AG09309 (cell line): ENCODE data around the gene SH3PXD2A.

Experiments used
- DNase-seq: peaks from one replicate; pipeline ENCODE4 v3.0.0-alpha.2; 2010; ENCODE audit warnings: low read depth
- H3K4me3 ChIP-seq: 2 replicates; pipeline ENCODE4 v1.5.1; 2011; ENCODE audit warnings: mild to moderate bottlenecking, low read depth, low read length, moderate library complexity; ENCODE audit not compliant: control insufficient read depth
- TF ChIP-seq, protein P1 (sequence below): IDR thresholded peaks from 2 replicates; pipeline ENCODE4 v1.5.1; 2011; ENCODE audit warnings: mild to moderate bottlenecking, low read depth, low read length, inconsistent platforms; ENCODE audit not compliant: insufficient read depth, control insufficient read depth; ENCODE audit errors: missing control alignments

The SH3PXD2A gene

DNA sequence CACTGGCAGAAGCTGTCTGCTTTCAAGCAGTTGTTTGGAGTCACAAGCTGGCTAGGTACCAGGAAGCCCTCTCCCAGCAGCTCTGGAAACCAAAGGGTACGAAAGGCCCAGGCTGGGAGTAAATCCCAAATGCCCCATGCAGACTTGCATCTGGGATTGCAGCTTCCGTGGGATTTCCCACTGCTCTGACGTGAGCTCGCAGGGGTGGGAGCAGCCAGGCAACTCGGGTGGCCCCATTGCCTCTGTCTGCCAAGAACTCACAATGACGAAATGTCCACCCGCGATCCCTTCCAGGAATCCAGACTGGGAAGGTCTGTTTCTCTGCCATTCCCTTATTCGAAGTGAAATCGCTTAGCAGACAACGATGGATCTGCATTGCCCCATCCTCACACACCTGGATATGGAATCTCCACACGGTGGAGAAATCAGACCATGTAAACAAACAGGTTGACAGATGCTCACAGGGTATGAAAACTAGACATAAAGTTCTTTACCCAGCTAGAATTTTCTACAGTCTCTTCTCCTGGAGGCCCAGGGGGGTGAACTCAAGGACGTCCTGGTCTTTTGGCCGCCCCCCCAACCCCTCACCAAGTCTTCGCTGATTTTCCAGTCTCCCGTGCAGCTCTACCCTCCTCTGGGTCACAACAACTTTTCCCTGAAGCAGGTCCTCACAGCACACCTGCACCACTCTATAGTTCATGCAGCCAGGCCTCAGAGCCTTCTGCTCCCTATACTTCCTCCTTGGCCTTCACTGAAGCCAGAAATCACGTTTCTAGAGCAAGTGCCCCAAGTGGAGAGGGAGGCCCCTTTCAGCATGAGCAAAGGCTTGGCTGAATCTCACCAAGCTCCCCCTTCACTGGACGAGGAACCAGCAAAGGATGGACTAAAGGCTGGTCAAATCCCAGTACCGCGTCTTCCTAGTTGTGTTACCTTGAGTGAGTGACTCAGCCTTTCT, 20.0 kb downstream of the SH3PXD2A start:
- no peak overlapping the region for H3K4me3 ChIP-seq
- peak; percentile 55 for DNase-seq
- TF ChIP-seq, protein P1, sequence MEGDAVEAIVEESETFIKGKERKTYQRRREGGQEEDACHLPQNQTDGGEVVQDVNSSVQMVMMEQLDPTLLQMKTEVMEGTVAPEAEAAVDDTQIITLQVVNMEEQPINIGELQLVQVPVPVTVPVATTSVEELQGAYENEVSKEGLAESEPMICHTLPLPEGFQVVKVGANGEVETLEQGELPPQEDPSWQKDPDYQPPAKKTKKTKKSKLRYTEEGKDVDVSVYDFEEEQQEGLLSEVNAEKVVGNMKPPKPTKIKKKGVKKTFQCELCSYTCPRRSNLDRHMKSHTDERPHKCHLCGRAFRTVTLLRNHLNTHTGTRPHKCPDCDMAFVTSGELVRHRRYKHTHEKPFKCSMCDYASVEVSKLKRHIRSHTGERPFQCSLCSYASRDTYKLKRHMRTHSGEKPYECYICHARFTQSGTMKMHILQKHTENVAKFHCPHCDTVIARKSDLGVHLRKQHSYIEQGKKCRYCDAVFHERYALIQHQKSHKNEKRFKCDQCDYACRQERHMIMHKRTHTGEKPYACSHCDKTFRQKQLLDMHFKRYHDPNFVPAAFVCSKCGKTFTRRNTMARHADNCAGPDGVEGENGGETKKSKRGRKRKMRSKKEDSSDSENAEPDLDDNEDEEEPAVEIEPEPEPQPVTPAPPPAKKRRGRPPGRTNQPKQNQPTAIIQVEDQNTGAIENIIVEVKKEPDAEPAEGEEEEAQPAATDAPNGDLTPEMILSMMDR: no peak

DNA sequence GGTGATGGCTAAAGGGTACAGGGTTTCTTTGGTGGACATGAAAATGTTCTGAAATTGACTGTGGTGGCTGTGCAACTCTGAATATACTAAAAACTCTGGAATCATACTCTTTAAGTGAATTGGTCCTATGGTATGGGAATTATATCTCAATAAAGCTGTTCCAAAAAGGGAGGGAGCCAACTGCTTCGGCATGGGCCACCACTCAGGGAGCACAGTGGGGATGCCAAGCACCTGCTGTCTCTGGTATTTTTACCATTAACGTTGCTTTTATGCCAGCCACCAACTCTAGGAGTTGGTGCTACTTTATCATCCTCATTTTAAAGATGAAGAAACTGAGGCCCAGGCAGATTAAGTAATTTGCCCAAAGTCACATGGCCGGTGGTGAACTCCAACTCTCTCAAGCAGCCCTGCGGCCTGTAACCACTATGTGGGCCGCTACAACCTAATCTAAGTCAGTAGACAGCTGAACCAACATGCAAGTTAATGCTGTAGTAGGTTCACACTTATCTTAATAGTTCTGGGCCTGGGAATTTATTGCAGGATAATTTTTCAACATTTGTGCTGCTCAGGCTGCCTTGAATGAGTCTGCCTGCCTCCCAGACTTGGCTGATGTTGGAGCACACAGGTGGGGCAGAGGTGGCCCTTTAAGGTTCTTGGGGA, 20.8 kb downstream of the SH3PXD2A start:
- no peak overlapping the region for H3K4me3 ChIP-seq
- TF ChIP-seq, protein P1: no peak
- no peak for DNase-seq

DNA sequence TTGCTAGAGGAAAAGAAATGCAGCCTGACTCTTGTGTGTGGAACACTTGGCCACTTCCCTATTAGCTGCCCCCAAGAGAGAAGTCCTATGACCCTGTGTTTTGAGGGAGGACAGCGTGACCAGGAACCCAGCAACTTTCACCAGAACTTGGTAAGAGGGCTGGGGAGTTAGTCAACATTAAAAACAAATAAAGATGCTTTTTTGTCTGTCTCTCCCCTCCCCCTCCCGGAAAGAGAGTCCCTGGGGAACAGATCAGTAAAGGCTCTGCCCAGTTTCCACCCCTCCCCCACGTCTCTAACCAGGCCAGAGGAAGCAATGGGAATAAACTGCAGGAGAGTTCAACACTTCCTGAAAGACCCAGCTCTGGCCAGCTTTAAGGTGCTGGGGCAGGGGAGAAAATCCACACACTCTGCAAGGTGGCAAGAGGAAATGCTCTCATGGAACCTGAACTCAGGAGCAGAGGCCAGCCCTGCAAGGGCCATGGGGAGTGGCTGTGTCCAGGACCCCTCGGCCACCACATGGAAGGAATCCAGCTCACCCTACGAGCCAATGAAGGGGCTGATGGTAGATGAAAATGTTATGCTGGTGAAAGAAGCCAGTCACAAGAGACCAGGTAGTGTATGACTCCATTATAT, 21.5 kb downstream of the SH3PXD2A start:
- H3K4me3 ChIP-seq: no peak overlapping the region
- DNase-seq: no peak
- TF ChIP-seq, protein P1: no peak

DNA sequence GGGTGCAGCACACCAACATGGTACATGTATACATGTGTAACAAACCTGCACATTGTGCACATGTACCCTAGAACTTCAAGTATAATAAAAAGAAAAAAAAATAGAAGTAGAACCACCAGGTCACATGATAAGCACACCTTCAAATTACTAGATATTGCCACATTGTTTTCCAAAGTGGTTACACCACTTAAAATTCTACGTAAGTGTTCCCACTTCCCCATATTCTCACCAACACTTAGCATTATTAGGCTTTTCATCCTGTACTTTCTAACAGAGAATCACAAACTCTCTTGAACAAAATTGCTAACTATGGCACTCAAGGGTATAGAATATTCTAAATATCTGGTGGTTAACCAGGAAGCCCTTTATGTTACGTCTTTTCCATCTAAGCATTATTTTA, 22.6 kb downstream of the SH3PXD2A start:
- no peak for DNase-seq
- H3K4me3 ChIP-seq: no peak overlapping the region
- TF ChIP-seq, protein P1: no peak

DNA sequence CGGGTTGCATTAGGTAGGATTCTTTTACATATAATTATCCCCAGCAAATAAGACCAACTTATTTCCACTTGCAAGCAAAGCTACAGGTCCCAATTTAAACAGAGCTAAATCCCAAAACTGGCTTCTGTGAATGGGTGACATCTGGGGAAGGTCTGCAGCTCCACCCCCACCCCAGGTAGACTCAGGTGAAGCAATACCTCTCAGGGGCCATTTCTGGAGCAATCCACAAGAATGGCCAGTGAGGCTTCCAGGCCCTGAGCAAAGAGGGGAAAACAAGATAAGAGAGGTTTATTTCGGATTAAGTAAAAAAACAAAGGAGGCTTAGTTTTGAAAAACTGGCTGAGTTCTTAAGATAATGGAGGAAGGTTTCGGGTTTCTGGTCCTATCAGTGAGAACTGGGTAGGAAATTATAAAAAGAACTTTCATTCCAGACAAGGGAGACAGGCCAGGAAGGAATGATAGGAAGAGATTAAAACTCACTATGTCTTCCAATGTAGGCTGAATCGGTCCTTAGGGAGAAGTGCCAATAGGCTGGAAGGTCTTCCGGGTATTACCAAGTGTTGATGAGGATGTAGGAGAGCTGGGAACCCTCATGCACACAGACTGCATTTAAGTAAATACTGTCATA, 25.4 kb downstream of the SH3PXD2A start:
- no peak overlapping the region for H3K4me3 ChIP-seq
- TF ChIP-seq, protein P1: no peak
- no peak for DNase-seq

DNA sequence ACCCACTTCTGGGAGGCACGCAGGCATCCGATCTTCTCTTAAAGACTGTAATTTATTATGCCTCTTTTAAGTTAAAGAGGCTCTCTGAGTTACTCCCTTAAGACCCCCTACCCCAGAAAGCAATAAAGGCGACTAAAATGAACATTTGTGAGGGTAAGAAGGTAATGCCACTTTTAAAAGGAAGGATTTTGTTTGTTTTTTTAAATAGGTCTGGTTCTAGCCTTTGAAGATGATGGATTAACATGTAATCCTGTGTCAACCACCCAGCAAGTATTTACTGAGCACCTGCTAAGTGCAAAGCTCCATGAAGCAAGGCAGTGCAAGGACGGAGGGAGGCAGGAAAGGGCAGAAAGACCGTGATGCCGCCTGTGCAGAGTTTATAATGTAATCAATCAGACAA, 26.1 kb downstream of the SH3PXD2A start:
- DNase-seq: no peak
- TF ChIP-seq, protein P1: no peak
- no peak overlapping the region for H3K4me3 ChIP-seq
